Endothelial cell of umbilical vein (primary cell): Measurements from ENCODE around the gene RNF130. TPM values are rescaled to one million over a fixed set of nuclear protein-coding genes. Genes with fewer than 3 reads are reported as not detected.
A peak's percentile ranks its signal among the peaks of the same experiment; 100 is the strongest.

Experiments used
- BruUV-seq: library from RNA; stranded (reverse); fragments of 400-500 nt; replicated peaks from 2 replicates; lab custom pipeline; 2021; lab: Mats Ljungman, UMichigan
- CTCF ChIA-PET: fragments of 300-600, 350-600 bp; sonication (Branson Sonifier 250); formaldehyde crosslinking; loops from one replicate; lab custom pipeline; 2021; ENCODE audit warnings: antibody characterized with exemption, inconsistent platforms; lab: Charles Lee
- POLR2A ChIA-PET: fragments of 300-600, 350-600 bp; sonication (Branson Sonifier 250); formaldehyde crosslinking; loops from one replicate; lab custom pipeline; 2021; ENCODE audit warnings: antibody characterized with exemption, inconsistent platforms; lab: Charles Lee
- DNase-seq: peaks from one replicate; pipeline ENCODE4 v3.0.0-alpha.2; 2011; ENCODE audit warnings: low read depth, low spot score
- FAIRE-seq: peaks from 2 replicates; lab custom pipeline; 2011; peaks lifted over from hg19 to GRCh38; lab: Jason Lieb, UNC
- H2AFZ ChIP-seq: 2 replicates; pipeline ENCODE4 v1.6.0; 2012; ENCODE audit warnings: low read depth, low read length, control low read depth, inconsistent platforms
- H3K27ac ChIP-seq: 2 replicates; pipeline ENCODE4 v1.5.1; 2011; ENCODE audit warnings: low read depth, mild to moderate bottlenecking, control low read depth, low read length, moderate library complexity; ENCODE audit not compliant: insufficient read depth
- H3K27me3 ChIP-seq, 2 experiments: 2 replicates each; pipeline versions ENCODE4 v1.6.0 to v1.6.1; 2011; ENCODE audit warnings: low read length in 2 of 2, mixed read lengths in 1 of 2; ENCODE audit not compliant: control insufficient read depth in 2 of 2, insufficient read depth in 2 of 2
- H3K36me3 ChIP-seq, 2 experiments: 2 replicates in 1 of 2; 3 replicates in 1 of 2; pipeline ENCODE4 v1.5.1; 2011; ENCODE audit warnings: low read length in 2 of 2, mild to moderate bottlenecking in 1 of 2, moderate library complexity in 1 of 2; ENCODE audit not compliant: control insufficient read depth in 2 of 2, insufficient read depth in 2 of 2; ENCODE audit errors: extremely low read depth in 1 of 2
- H3K4me1 ChIP-seq: 3 replicates; pipeline ENCODE4 v1.5.1; 2011; ENCODE audit warnings: mild to moderate bottlenecking, low read length; ENCODE audit not compliant: control insufficient read depth, insufficient read depth; ENCODE audit errors: extremely low read depth
- H3K4me2 ChIP-seq: 2 replicates; pipeline ENCODE4 v1.6.1; 2011; ENCODE audit warnings: low read length, control low read depth, mixed read lengths; ENCODE audit not compliant: insufficient read depth
- H3K4me3 ChIP-seq, 3 experiments: fragments of 200-600 bp in 1 of 3; sonication (generic), shearing (Covaris generic) in 1 of 3; replicated peaks in 1 of 3; 2 replicates each; pipeline ENCODE4 v1.5.1; 2011 to 2016; ENCODE audit warnings: control low read depth in 3 of 3, low read length in 3 of 3, mild to moderate bottlenecking in 2 of 3, inconsistent platforms in 1 of 3, low read depth in 1 of 3, moderate library complexity in 1 of 3; ENCODE audit not compliant: insufficient read depth in 1 of 3
- H3K79me2 ChIP-seq: 2 replicates; pipeline ENCODE4 v1.6.0; 2012; ENCODE audit warnings: low read length, inconsistent platforms; ENCODE audit not compliant: control insufficient read depth, insufficient read depth
- H3K9ac ChIP-seq: replicated peaks from 2 replicates; pipeline ENCODE3; 2011; ENCODE audit warnings: low read length, control low read depth; ENCODE audit not compliant: insufficient read depth; ENCODE audit errors: extremely low read depth
- H3K9me1 ChIP-seq: replicated peaks from 3 replicates; pipeline ENCODE4 v1.6.0; 2011; ENCODE audit warnings: mild to moderate bottlenecking, low read length; ENCODE audit not compliant: control insufficient read depth, insufficient read depth; ENCODE audit errors: extremely low read depth
- H3K9me3 ChIP-seq: replicated peaks from 2 replicates; pipeline ENCODE4 v1.5.1; 2012; ENCODE audit warnings: low read length, inconsistent platforms; ENCODE audit not compliant: control insufficient read depth, insufficient read depth
- H4K20me1 ChIP-seq: replicated peaks from 2 replicates; pipeline ENCODE3; 2011; ENCODE audit warnings: mild to moderate bottlenecking, low read length; ENCODE audit not compliant: control insufficient read depth, insufficient read depth; ENCODE audit errors: extremely low read depth
- CTCF ChIP-seq, 2 donors: IDR thresholded peaks; 1 replicate in 1 of 2; 2 replicates in 1 of 2; pipeline ENCODE4 v1.5.1; 2011; ENCODE audit warnings: low read length in 2 of 2, mild to moderate bottlenecking in 2 of 2, moderate library complexity in 2 of 2, control low read depth in 1 of 2, inconsistent platforms in 1 of 2, low read depth in 1 of 2; ENCODE audit not compliant: insufficient read depth in 1 of 2; ENCODE audit errors: extremely low read depth in 1 of 2
- EZH2 ChIP-seq: IDR thresholded peaks from 2 replicates; pipeline ENCODE4 v1.6.1; 2012; ENCODE audit warnings: borderline replicate concordance, low read depth, mild to moderate bottlenecking, moderate library complexity, low read length, inconsistent platforms; ENCODE audit not compliant: severe bottlenecking
- FOS ChIP-seq: IDR thresholded peaks from 2 replicates; pipeline ENCODE4 v1.6.1; 2011; ENCODE audit warnings: mild to moderate bottlenecking, low read length, moderate library complexity, borderline replicate concordance; ENCODE audit not compliant: insufficient read depth
- GATA2 ChIP-seq: IDR thresholded peaks from 2 replicates; pipeline ENCODE4 v1.7.0; 2011; ENCODE audit warnings: low read depth, mild to moderate bottlenecking, moderate library complexity, mixed read lengths, low read length; ENCODE audit not compliant: insufficient read length, insufficient read depth
- JUN ChIP-seq: IDR thresholded peaks from 2 replicates; pipeline ENCODE4 v1.6.1; 2011; ENCODE audit warnings: borderline replicate concordance, low read depth; ENCODE audit not compliant: insufficient read length, insufficient read depth
- POLR2A ChIP-seq: IDR thresholded peaks from 2 replicates; pipeline ENCODE4 v1.6.1; 2012; ENCODE audit warnings: low read depth, mild to moderate bottlenecking, control low read depth, low read length
- dilution Hi-C: fragments of 300-500 bp; cut with MboI; formaldehyde crosslinking; loops from one replicate; pipeline ENCODE4 v1.15.0; 2019; ENCODE audit warnings: low sequenced_read_pairs; ENCODE audit not compliant: extremely low pct_ligation_motif_present
- intact Hi-C: fragments of 100-400 bp; cut with micrococcal nuclease; formaldehyde crosslinking; loops from one replicate; pipeline ENCODE4 v1.10.0; 2022
- polyA plus RNA-seq, 4 experiments: library from polyadenylated mRNA; depleted of rRNA in 3 of 4; stranded (reverse) in 3 of 4; unstranded in 1 of 4; fragments of >200 nt; gene quantifications; 2 replicates each; pipeline versions ENCODE4 v1.2.1 to v1.2.3, GENCODE V29; 2011 to 2012; ENCODE audit warnings: missing spikeins in 1 of 4
- total RNA-seq: library from RNA; stranded (reverse); gene quantifications from 2 replicates; pipeline ENCODE4 v1.2.3, GENCODE V29; 2021

Gene RNF130
- total and polyA plus RNA-seq, 2 donors (not counting 3 experiments of a cell fraction or from before 2014, with no cell fraction given) = 43.0 to 43.1 TPM

GRCh38 chr5:179906294-179906794 lies 165.2 kb downstream of the RNF130 start:
- H3K36me3 ChIP-seq = peaks cover 5 to 16% of the 10 kb centered on the region in 2 experiments
- H3K4me3 ChIP-seq = peak overlapping the region in 2 of 3 experiments; percentile 48 to 51
- H3K27ac ChIP-seq = no peak overlapping the region
- BruUV-seq = TSS peak; percentile 28
- no peak overlapping the region for H3K9ac ChIP-seq
- DNase-seq (no peak), FAIRE-seq (no peak)
- ChIA-PET CTCF (interaction anchor here (0.6 to 1.2 kb wide), 4 partner anchors 18 to 1670 kb away, joined by 3 to 5 read pairs (median 4); no protein-coding TSS in a partner anchor), POLR2A (interaction anchor here (0.6 kb wide), 1 partner anchor 141 kb away, joined by 4 read pairs; no protein-coding TSS in a partner anchor)
- dilution Hi-C loops = no loop called here
- intact Hi-C loops = loop anchor here (2.0 kb wide), 1 partner anchor 104 kb away; no protein-coding TSS in a partner anchor
- TF ChIP-seq CTCF (IDR thresholded peaks at IDR 0.05; ENCODE audit: extremely low read depth in 1 of 2, insufficient read depth in 1 of 2, low read depth in 1 of 2, low read length in 2 of 2) (no peak), FOS (no peak), JUN (no peak), EZH2 (no peak), GATA2 (no peak), POLR2A (no peak)
- H2AFZ ChIP-seq = no peak overlapping the region
- H3K4me1 ChIP-seq = peaks cover 29% of the 10 kb centered on the region
- H4K20me1 ChIP-seq = no peaks in the 10 kb centered on the region
- no peaks in the 10 kb centered on the region for H3K9me3 ChIP-seq
- H3K4me2 ChIP-seq = peak overlapping the region; percentile 58
- no peaks in the 10 kb centered on the region for H3K27me3 ChIP-seq
- H3K9me1 ChIP-seq = no peaks in the 10 kb centered on the region
- peaks cover 26% of the 10 kb centered on the region for H3K79me2 ChIP-seq
